IMR-90 (cell line): Measurements from ENCODE around the gene ZNF124. TPM values are rescaled to one million over a fixed set of nuclear protein-coding genes. Genes with fewer than 3 reads are reported as not detected.
"Not testable (repeated sequence)": the region's sequence is repeated elsewhere in the genome, so short reads cannot be mapped to it uniquely, and the experiment has no call there.

Source experiments
- ATAC-seq: fragments of 200-7000 bp; cut with Tn5 transposase; 2 replicates; pipeline ENCODE4 v1.9.1; 2020; ENCODE audit warnings: low read depth, mild to moderate bottlenecking, moderate library complexity
- BruUV-seq: library from RNA; stranded (reverse); fragments of 400-500 nt; replicated peaks from 2 replicates; lab custom pipeline; 2021; lab: Mats Ljungman, UMichigan
- CTCF ChIA-PET: fragments of 300-600 bp; formaldehyde crosslinking; extraction: SDS; loops from one replicate; lab custom pipeline; 2021; ENCODE audit warnings: antibody characterized with exemption; lab: Yijun Ruan, JAX
- POLR2A ChIA-PET: fragments of 300-600 bp; sonication (Branson Sonifier 250); formaldehyde crosslinking; loops from one replicate; lab custom pipeline; 2022; ENCODE audit warnings: antibody characterized with exemption; ENCODE audit not compliant: unreplicated experiment; lab: Charles Lee
- DNase-seq: peaks from one replicate; pipeline ENCODE4 v3.0.0; 2013
- H2AFZ ChIP-seq: replicated peaks from 2 replicates; pipeline ENCODE3; 2013; ENCODE audit warnings: low read length, mild to moderate bottlenecking; ENCODE audit not compliant: poor library complexity
- H2AK5ac ChIP-seq: 2 replicates; pipeline ENCODE4 v1.6.1; 2013; ENCODE audit warnings: low read depth, low read length, inconsistent platforms
- H2AK9ac ChIP-seq: replicated peaks from 2 replicates; pipeline ENCODE3; 2013; ENCODE audit warnings: mild to moderate bottlenecking, low read depth, low read length, moderate library complexity; ENCODE audit not compliant: poor library complexity
- H2BK120ac ChIP-seq: 2 replicates; pipeline ENCODE4 v1.6.1; 2013; ENCODE audit warnings: low read depth, low read length, inconsistent platforms
- H2BK15ac ChIP-seq: 3 replicates; pipeline ENCODE4 v1.6.1; 2013; ENCODE audit warnings: low read depth, low read length, inconsistent platforms
- H2BK20ac ChIP-seq: 2 replicates; pipeline ENCODE4 v1.6.1; 2013; ENCODE audit warnings: low read depth, mild to moderate bottlenecking, inconsistent platforms, low read length, moderate library complexity
- H2BK5ac ChIP-seq: 2 replicates; pipeline ENCODE4 v1.6.1; 2013; ENCODE audit warnings: mild to moderate bottlenecking, low read depth, low read length, inconsistent platforms; ENCODE audit not compliant: poor library complexity, severe bottlenecking
- H3K14ac ChIP-seq: replicated peaks from 2 replicates; pipeline ENCODE4 v1.6.1; 2013; ENCODE audit warnings: low read depth, low read length, inconsistent platforms
- H3K18ac ChIP-seq: 2 replicates; pipeline ENCODE4 v1.6.1; 2013; ENCODE audit warnings: low read depth, low read length, control low read depth
- H3K23ac ChIP-seq: 2 replicates; pipeline ENCODE4 v1.6.1; 2013; ENCODE audit warnings: low read depth, low read length, inconsistent platforms
- H3K27ac ChIP-seq: 2 replicates; pipeline ENCODE4 v1.5.1; 2013; ENCODE audit warnings: mild to moderate bottlenecking, control low read depth, low read length; ENCODE audit not compliant: insufficient read depth
- H3K27me3 ChIP-seq: 2 replicates; pipeline ENCODE4 v1.6.1; 2013; ENCODE audit warnings: low read length; ENCODE audit not compliant: control insufficient read depth, insufficient read depth
- H3K36me3 ChIP-seq: 2 replicates; pipeline ENCODE4 v1.6.1; 2013; ENCODE audit warnings: low read length, mixed read lengths; ENCODE audit not compliant: control insufficient read depth, insufficient read depth
- H3K4ac ChIP-seq: 2 replicates; pipeline ENCODE4 v1.6.1; 2013; ENCODE audit warnings: low read depth, low read length, inconsistent platforms
- H3K4me1 ChIP-seq: 2 replicates; pipeline ENCODE4 v1.6.1; 2013; ENCODE audit warnings: low read length, mixed read lengths; ENCODE audit not compliant: control insufficient read depth, insufficient read depth
- H3K4me2 ChIP-seq: 2 replicates; pipeline ENCODE4 v1.6.1; 2013; ENCODE audit warnings: low read depth, mild to moderate bottlenecking, control low read depth, low read length, moderate library complexity
- H3K4me3 ChIP-seq: 2 replicates; pipeline ENCODE4 v1.5.1; 2013; ENCODE audit warnings: low read depth, mild to moderate bottlenecking, control low read depth, low read length, moderate library complexity; ENCODE audit not compliant: insufficient read depth
- H3K56ac ChIP-seq: 2 replicates; pipeline ENCODE4 v1.6.1; 2013; ENCODE audit warnings: low read length, inconsistent platforms; ENCODE audit not compliant: insufficient read depth; ENCODE audit errors: extremely low read depth
- H3K79me1 ChIP-seq, 2 experiments: 2 replicates each; pipeline ENCODE4 v1.6.1; 2013; ENCODE audit warnings: low read length in 2 of 2, inconsistent platforms in 1 of 2, low read depth in 1 of 2
- H3K9ac ChIP-seq: 2 replicates; pipeline ENCODE4 v1.6.1; 2013; ENCODE audit warnings: low read depth, low read length, control low read depth
- H3K9me1 ChIP-seq: 2 replicates; pipeline ENCODE4 v1.6.1; 2013; ENCODE audit warnings: low read length, inconsistent platforms; ENCODE audit not compliant: insufficient read depth
- H3K9me3 ChIP-seq: 2 replicates; pipeline ENCODE4 v1.6.1; 2013; ENCODE audit warnings: low read length; ENCODE audit not compliant: control insufficient read depth, insufficient read depth
- H4K20me1 ChIP-seq: 2 replicates; pipeline ENCODE4 v1.6.1; 2013; ENCODE audit warnings: low read length, inconsistent platforms; ENCODE audit not compliant: insufficient read depth
- H4K5ac ChIP-seq: 2 replicates; pipeline ENCODE4 v1.6.1; 2013; ENCODE audit warnings: mild to moderate bottlenecking, low read depth, low read length, control low read depth
- H4K8ac ChIP-seq, 2 experiments: 2 replicates each; pipeline ENCODE4 v1.6.1; 2013; ENCODE audit warnings: low read depth in 2 of 2, low read length in 2 of 2, control low read depth in 1 of 2, inconsistent platforms in 1 of 2
- H4K91ac ChIP-seq: 2 replicates; pipeline ENCODE4 v1.6.1; 2013; ENCODE audit warnings: low read depth, low read length, inconsistent platforms; ENCODE audit not compliant: insufficient read depth
- WGBS, 2 experiments: methylation state at CpG; one replicate each; pipeline versions ENCODE4 v1.1.5 to v1.1.7; 2013; ENCODE audit warnings: missing lambda C conversion rate in 2 of 2; ENCODE audit not compliant: insufficient read length in 1 of 2; ENCODE audit errors: extremely low coverage in 2 of 2; 5-methylcytosine and 5-hydroxymethylcytosine counted together
- dilution Hi-C: fragments of 300-500 bp; cut with HindIII; formaldehyde crosslinking; loops from one replicate; pipeline ENCODE4 v1.14.3; 2018; ENCODE audit warnings: low sequenced_read_pairs; ENCODE audit not compliant: unreplicated experiment
- in situ Hi-C: fragments of 300-500 bp; cut with MboI; formaldehyde crosslinking; loops from 3 replicates; pipeline ENCODE4 v1.14.3; 2019; ENCODE audit warnings: low sequenced_read_pairs, inconsistent platforms, mixed read lengths
- intact Hi-C: fragments of 100-400 bp; cut with micrococcal nuclease; formaldehyde crosslinking; loops from 2 replicates; pipeline ENCODE4 v1.10.0; 2022
- polyA plus RNA-seq, 3 experiments: library from polyadenylated mRNA; depleted of rRNA; stranded (reverse); fragments of >200 nt; gene quantifications; 2 replicates each; pipeline ENCODE4 v1.2.3, GENCODE V29; 2012; ENCODE audit warnings: low replicate concordance in 1 of 3
- total RNA-seq: library from RNA; depleted of rRNA; stranded (reverse); fragments of >200 nt; gene quantifications from 2 replicates; pipeline ENCODE4 v1.2.3, GENCODE V29; 2012

Gene ZNF124
- total and polyA plus RNA-seq, 2 of the 4 experiments (the other 2 are of a cell fraction): 3.2 to 89.3 TPM

- BruUV-seq, H4K20me1 ChIP-seq, CTCF ChIA-PET, H3K27ac ChIP-seq, H2BK120ac ChIP-seq, H3K18ac ChIP-seq, H4K91ac ChIP-seq, DNase-seq, H3K9ac ChIP-seq, H2BK15ac ChIP-seq, H3K79me1 ChIP-seq, H3K56ac ChIP-seq, dilution Hi-C loops, H3K4me1 ChIP-seq, H3K23ac ChIP-seq, H3K9me3 ChIP-seq, H2AK5ac ChIP-seq, H2BK20ac ChIP-seq, in situ Hi-C loops, POLR2A ChIA-PET, H2BK5ac ChIP-seq, H3K27me3 ChIP-seq, H4K5ac ChIP-seq, H3K4ac ChIP-seq, H3K14ac ChIP-seq, H4K8ac ChIP-seq, H2AFZ ChIP-seq, H3K36me3 ChIP-seq, intact Hi-C loops, H3K4me3 ChIP-seq, H2AK9ac ChIP-seq, H3K4me2 ChIP-seq, H3K9me1 ChIP-seq: not testable (repeated sequence)
- WGBS, 2 experiments: no CpG with 5 or more reads among the region's 25 CpGs
- peak; percentile 97 for ATAC-seq
Measured at GRCh38 chr1:247126166-247126565, 45.7 kb downstream of the ZNF124 start.
